ENCODE data around the gene IGFBP4.

Gene IGFBP4

GRCh38 chr17:40471846-40472732 lies 28.8 kb downstream of the IGFBP4 start:
- DNase-seq (ENCODE audit: low spot score): no peak

GRCh38 chr17:40472733-40473452 lies 29.6 kb downstream of the IGFBP4 start:
- DNase-seq (ENCODE audit: low spot score): no peak

DNA sequence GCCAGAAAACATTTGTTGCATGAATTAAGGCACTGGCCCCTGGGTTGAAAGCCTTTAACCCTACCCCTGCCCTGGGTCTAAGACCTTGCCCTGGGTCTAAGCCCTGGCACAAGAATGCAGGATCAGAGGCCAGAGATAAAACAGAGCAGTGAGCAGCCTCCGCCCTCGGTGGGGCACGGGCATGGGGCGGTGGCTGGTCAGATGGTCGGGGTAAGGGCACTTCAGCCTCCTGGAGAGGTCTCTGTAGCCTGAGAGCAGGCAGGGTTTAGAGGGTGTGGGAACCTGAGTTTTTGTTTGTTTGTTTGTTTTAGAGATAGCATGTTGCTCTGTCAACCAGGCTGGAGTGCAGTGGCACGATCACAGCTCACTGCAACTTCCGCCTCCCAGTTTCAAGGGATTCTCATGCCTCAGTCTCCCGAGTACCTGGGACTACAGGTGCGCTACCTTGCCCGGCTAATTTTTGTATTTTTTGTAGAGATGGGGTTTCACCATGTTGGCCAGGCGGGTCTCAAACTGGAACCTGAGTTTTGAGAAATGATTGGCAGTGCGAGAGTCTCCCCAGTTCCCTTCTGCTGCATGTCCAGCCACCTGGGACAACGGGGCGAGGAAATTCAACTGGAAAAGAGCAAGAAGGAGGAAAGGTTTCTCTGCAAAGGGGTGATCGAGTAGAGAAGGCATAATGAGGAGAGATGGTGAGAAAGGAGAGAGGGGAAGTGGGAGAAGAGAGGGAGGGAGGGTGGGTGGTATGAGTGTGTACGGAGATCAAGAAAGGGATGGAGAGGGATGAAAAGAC lies 30.5 kb downstream of the IGFBP4 start:
- no peak for DNase-seq (ENCODE audit: low spot score)

DNA sequence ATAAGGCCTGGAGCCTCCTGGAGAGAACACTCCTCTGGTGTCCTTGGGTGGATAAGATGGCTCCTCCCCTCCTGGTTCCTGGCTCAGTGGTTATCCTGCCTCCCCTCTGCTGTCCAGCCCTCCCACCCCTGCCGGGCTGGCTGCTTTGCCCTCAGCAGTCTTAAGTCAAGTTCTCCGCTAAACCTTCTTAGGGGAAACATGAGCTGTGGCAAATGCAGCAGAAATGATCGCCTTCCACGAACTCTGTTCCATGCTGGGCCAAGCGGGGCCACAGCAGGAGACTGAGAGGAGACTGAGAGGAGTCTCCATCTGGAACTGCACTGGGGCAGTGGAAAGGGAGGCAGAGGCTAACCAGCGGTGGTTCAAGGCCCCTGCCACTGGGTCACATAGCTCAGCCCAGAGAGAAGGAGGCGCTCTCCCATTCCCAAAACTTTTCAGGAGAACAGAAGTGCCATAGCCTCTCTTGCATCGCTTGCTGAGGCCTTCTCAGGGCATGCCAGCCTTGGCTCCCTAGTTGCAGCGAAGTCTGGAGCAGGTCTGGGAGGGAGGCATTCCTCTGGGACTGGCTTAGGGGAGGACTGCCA lies 31.3 kb downstream of the IGFBP4 start:
- DNase-seq (ENCODE audit: low spot score): no peak

DNA sequence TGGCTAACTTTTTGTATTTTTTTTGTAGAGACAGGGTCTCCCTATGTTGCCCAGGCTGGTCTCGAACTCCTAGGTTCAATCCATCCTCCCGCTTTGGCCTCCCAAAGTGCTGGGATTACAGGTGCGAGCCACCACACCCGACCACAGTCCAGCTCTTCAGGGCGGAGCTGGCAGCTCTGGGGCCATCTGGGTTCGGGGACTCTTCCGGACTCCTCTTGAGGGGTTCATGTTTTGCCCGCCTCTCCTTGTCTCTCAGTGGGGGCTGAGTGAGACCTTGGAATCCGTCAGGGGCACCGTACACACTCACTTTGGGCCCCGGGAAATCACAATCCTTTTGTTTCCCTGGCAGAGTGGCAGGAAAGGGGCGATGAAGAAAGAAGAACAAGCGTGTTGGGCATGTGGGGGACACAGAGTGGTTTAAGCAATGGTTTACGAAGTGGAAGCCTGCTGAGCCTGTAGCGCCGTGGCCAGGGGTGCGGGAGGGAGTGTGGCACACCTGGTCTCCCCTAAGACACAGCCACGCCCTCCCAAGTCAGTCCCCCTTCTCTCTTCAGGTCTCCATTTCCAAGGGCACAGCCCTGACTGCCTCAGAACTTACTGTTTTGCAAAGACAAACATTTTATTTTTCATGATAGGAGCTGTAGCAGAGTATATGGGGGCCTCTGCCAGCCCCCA lies 32.1 kb downstream of the IGFBP4 start:
- DNase-seq (ENCODE audit: low spot score): no peak

- no peak for DNase-seq (ENCODE audit: low spot score)
Measured at GRCh38 chr17:40477796-40478195, 34.5 kb downstream of the IGFBP4 start.

- DNase-seq (ENCODE audit: low spot score): no peak
Measured at GRCh38 chr17:40478486-40478885, 35.2 kb downstream of the IGFBP4 start.

DNA sequence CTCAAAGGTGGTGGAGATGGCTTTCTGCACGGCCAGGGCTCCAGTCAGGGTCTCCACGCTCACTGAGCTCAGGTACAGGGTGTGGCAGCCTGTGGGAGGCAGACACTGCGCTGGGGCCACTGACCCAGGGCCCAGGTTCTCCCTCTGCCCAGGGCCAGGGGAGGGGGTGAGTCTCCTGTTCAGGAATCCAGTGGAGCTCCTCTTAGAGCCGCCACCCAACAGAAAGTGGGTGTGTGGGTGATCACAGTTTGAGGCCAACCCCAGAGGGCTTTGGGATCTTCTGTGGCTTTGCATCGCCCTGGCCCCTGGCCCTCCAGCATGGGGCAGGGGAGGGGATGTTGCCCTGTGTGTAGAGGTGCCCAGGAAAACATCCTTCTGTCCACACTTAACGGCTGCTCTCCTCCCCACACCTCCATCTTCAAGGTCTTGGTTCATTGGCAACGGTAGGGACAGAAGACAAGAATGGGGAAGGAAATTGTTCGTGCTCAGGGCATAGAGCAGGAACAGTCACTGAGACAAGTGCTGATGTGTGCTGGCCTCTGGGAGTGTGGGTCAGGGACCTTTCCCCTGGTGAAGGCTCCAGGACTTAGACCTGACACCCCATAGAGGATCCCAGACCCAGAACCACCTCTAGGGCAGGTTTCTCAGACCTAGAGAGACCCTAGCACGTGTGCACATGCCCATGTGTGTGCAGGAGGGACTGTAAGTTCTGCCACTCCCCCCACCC lies 36.7 kb downstream of the IGFBP4 start:
- DNase-seq (ENCODE audit: low spot score): no peak

DNA sequence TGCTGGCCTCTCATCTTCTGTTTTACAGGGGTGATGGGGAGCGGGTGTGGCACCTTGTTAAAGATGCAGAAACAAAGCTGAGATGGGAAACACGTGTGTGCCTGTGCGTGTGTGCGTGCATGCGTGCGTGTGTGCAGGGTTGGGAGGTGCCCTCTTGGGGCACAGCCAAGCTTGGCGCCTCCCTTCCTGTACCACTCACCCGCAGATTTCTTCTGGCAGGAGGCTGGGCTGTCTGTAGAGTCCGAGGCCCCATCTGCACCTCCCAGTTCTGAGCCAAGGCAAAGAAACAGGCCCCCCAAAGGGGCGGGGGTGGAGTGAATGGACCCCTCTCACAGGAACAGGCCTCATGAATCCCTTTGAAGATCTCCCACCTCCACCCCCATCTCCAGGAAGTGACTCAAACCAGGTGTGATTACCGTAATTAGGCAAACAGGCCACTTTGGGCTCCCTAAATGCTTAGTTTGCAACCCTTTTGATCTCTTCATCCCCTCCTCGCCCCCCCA lies 37.3 kb downstream of the IGFBP4 start:
- DNase-seq (ENCODE audit: low spot score): no peak

DNA sequence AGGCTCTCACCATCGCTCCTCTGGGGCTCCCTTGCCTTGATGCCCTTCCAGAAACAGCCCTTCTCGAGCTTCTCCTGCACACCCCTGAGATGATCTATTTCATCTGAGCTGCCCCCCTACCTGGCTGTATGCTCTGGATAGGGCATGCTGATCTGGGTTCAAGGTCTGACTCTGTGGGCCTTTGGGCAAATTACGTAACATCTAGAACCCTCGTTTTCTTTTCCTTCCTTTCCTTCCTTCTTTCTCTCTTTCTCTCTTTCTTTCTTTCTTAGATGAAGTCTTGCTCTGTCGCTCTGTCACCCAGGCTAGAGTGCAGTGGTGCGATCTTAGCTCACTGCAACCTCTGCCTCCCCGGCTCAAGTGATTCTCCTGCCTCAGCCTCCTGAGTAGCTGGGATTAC lies 37.9 kb downstream of the IGFBP4 start:
- no peak for DNase-seq (ENCODE audit: low spot score)

GRCh38 chr17:40482722-40483121 lies 39.5 kb downstream of the IGFBP4 start:
- DNase-seq (ENCODE audit: low spot score): no peak

- DNase-seq (ENCODE audit: low spot score): no peak
Measured at GRCh38 chr17:40483679-40484078, 40.4 kb downstream of the IGFBP4 start.

GRCh38 chr17:40484285-40484972 lies 41.2 kb downstream of the IGFBP4 start:
- no peak for DNase-seq (ENCODE audit: low spot score)

DNA sequence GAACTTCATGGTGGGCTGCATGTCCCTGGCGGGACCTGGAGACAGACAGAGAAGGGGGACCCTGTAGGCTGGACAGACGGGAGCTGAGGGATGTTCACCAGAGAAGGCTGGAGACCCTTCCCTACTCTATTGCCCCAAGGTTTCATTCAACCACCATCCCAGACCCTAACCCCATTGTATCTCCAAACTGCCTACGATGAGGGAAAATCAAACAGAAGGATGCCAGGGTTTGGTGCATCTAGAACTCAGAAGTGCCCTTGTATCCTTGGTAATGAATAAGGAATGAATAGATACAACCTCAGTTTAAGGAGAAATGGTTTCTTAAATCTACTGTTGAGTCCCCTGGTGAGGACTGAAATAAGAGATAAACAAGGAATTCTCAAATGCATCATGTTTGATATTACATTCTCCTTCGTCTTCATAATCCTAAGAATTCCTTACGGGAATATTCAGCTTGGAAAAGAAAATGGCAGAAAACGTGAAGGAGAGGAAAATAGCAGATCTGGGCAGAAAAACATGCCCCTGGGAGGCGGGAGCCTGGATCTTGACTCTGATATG lies 41.8 kb downstream of the IGFBP4 start:
- no peak for DNase-seq (ENCODE audit: low spot score)

DNA sequence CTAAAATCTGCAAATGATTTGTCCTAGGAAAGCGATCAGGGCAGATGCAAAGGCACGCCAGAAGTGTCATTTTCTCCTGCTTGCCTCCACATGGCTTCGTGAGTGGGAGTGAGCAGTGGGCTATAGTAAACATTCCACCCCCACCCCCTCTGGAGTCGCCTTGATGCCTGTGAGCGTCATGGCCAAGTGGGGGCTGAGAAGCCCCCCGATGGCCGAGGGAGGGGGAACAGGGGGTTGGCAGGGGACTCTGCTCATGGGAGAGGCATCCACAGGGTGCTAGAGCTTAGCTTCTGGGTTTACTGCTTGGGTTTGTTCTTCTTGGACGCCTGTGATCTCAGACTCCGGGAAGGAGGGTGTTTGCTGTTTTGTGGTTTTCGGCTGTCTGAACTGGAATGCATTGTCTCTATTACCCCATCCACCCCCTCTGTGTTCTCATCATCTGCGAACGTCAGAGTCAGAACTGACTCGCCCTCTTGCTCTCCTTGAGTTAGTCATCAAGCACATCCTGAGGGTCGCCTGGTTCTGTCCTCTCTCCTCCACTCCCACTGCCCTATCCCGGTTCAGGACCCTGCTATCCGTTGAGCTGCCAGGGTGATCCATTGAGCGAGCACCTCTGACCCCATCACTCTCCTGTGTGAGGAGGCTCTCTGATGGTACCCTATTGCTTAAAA lies 42.7 kb downstream of the IGFBP4 start:
- DNase-seq (ENCODE audit: low spot score): no peak

DNA sequence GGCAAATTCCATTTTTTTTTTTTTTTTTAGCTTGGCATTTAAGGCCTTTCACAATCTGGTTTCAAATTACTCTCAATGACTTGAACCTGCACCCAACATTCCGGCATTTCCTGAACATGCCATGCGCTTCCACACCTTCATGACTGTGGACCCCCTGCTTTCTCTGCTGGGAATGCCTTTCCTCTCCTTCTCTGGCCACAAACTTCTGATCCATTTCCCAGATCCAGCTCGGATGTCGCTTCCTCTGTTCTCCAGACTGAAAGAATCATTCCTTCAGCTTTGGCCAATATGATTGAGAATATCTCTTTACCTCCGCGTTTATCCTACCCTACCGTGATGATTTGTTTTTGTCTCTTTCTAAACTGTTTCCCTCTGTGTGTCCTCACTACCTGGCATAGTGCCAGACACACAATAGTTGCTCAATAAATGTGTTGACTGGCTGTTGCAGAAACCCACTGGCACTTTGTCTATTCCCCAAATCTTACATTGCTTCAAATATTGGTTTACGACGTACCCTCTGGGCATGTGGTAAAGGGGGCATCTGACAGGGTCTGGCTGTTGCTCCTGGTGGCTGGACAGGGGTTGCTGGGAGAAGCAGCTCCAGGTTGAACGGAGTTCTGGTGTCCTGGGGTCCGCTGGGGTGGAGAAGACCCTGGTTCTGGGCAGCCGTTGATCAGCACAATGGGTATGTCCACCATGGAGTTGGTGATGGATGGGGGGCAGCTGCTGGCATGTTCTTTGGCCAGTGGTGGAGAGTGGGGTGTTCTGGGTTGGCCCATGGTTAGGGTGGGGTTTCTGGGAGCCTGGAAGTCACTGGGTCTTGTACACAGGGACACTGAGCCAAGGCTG lies 43.5 kb downstream of the IGFBP4 start:
- DNase-seq (ENCODE audit: low spot score): no peak

DNA sequence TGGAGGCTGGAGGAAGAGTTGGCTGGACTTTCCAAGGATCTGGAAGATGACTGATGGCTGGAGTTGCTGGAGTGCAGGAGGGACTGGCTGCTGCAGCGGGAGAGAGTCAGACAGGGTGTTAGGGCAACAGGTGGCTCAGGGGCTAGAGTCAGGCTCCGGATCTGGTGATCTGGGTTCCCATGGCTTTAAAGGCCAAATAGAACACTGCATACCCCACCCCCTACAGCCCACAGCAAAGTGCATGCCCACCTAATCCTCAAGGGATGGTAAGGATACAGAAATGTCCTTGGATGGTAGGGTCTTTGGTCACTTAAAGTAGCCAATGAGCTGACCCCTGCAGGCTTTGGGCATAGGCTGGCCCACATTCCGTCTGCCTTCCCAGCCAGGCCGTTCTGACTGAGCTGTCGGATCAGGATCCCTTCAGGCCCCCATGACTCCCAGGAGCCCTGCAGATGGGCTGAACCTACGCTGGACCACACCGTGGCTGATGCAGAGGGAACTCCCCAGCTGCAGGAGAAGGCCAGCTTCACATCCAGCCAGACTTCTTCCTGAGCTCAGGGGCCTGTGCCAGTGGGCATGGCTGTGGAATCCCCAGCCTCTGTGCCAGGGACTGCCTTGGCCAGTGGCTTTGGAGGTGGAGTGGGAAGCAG lies 44.2 kb downstream of the IGFBP4 start:
- no peak for DNase-seq (ENCODE audit: low spot score)
